Left renal pelvis (tissue), 4 donors: Measurements from ENCODE around the gene FBXW7. TPM values are rescaled to one million over a fixed set of nuclear protein-coding genes. Genes with fewer than 3 reads are reported as not detected.

Source experiments
- polyA plus RNA-seq, 4 donors: library from polyadenylated mRNA; unstranded; fragments of 120-200 nt; gene quantifications; one replicate each; pipeline ENCODE4 v1.2.1, GENCODE V29; 2013; ENCODE audit not compliant: insufficient read length in 4 of 4

FBXW7 gene
- polyA plus RNA-seq, 4 donors = 28.0 to 35.1 (median 32.0) TPM

Other genes starting within 250 kb of the FBXW7 start
- 1 to 10 TPM; 1.1 to 3.8 (median 1.8) TPM for gene TMEM154, start 143.9 kb upstream of the FBXW7 start, polyA plus RNA-seq
- 1 to 10 TPM in 3 of 4 donors, under 1 TPM in 1; 0.93 to 2.4 (median 2.0) TPM for gene TIGD4, start 243.6 kb upstream of the FBXW7 start, polyA plus RNA-seq
- 10 to 100 TPM; 38.7 to 55.5 (median 46.8) TPM for gene ARFIP1, start 243.9 kb upstream of the FBXW7 start, polyA plus RNA-seq